HG03064 (cell line): ENCODE results near the gene CLDN22.
"Not testable (repeated sequence)": the region's sequence is repeated elsewhere in the genome, so short reads cannot be mapped to it uniquely, and the experiment has no call there.

Experiments used
- ATAC-seq: cut with Tn5 transposase; IDR thresholded peaks from one replicate; pipeline ENCODE4 v1.9.1; 2021; ENCODE audit warnings: low read depth; ENCODE audit not compliant: unreplicated experiment

The CLDN22 gene

DNA sequence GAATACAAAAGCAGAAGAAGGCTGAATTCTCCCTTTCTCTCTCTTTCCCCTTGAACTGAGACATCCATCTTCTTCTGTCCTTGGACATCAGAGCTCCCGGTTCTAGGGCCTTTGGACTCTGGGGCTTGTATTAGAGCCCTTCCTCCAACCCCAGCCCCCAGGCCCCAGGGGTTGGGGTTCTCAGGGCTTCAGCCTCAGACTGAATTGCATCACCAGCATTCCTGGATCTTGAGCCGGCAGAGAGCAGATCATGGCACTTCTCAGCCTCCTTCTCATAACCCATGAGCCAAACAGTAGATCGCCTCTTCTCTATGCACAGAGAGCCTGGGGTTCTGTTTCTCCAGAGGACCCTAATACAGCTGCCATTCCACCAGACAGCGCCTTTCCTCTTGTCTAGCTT is 27.5 kb upstream of the CLDN22 start:
- no peak for ATAC-seq

DNA sequence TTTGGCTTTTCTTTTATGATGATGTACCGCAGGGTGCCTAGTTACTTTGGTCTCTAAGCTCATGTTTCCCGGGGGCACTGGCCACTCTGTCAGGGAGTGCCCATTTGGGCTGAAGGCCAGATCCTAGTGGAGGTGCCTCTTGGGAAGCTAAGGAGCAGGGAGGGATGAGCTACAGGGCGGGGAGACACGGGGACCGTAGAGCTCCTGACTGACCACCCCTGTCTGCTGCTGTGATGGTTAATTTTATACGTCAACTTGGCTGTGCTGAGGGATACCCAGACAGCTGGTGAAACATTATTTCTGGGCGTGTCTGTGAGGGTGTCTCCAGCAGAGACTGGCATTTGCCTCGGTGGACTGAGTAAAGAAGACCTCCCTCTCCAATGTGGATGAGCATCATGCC is 27.1 kb upstream of the CLDN22 start:
- no peak for ATAC-seq

DNA sequence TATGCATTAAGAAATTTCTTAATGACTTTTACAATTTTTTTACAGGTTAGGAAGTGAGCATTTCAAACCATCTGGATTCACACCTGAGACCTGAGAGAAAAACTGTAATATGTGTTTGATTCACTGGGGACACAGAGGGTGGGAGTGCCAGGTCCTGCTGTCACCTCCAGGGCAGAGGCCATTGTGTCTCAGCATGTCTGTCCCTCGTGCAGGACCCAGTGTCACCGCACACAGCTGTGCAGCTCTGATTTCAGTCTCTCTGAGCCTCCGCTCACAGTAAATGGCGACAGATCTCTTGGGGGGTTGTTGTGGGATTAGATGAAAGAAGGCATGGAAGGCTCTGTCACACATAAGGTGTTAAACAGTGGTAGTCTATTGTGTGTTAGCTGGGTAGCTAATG is 25.2 kb upstream of the CLDN22 start:
- no peak for ATAC-seq

DNA sequence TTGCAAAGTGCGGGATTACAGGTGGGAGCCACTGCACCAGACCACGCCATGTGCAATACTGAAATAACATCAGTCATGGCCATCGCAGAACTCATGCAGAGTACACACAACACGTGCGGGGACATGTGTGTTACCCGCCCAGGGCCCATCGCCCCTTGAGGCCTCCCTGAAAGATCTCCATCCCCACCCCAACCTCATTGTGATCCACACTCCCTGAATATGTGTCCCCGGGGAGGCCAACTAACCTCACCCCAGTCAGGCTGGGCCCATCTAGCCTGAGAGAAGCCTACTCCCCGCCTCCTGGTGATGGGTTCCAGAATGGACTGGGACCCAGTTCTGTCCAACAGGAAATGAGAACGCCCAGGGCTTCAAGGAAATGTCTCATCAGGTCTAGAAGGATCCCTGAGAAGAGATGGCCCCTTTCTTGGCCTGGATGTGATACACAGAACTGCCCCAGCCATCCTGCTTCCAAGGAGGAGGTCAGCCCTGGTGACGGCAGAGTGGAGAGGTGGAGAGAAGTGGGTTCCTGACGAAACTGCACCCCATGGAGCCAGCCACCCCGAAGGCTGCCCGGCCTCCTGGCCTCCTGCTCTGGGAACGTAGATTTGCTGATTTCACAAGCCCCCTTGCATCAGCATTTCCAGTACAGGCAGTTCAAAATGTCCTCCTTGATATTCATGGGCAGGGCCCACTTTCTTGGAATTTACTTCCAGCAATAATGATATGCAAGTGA is 24.6 kb upstream of the CLDN22 start:
- ATAC-seq = no peak

DNA sequence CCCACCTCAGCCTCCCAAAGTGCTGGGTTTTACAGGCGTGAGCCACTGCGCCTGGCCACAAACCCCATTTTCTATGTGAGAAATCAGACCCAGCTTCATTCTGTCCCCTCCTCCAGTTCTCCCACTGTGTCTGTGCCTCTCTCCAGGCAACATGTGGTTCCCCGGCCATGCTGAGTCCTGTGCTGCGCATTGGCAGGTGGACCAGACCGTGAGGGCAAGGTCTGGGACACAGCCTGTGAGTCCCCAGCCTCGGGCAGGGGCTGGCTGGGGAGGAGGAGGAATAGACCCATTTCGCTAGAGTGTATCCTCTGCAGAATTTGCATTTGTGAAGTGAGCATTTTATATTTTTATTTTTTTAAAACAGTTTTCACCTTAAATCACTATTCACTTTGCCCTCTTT is 23.7 kb upstream of the CLDN22 start:
- ATAC-seq = no peak

DNA sequence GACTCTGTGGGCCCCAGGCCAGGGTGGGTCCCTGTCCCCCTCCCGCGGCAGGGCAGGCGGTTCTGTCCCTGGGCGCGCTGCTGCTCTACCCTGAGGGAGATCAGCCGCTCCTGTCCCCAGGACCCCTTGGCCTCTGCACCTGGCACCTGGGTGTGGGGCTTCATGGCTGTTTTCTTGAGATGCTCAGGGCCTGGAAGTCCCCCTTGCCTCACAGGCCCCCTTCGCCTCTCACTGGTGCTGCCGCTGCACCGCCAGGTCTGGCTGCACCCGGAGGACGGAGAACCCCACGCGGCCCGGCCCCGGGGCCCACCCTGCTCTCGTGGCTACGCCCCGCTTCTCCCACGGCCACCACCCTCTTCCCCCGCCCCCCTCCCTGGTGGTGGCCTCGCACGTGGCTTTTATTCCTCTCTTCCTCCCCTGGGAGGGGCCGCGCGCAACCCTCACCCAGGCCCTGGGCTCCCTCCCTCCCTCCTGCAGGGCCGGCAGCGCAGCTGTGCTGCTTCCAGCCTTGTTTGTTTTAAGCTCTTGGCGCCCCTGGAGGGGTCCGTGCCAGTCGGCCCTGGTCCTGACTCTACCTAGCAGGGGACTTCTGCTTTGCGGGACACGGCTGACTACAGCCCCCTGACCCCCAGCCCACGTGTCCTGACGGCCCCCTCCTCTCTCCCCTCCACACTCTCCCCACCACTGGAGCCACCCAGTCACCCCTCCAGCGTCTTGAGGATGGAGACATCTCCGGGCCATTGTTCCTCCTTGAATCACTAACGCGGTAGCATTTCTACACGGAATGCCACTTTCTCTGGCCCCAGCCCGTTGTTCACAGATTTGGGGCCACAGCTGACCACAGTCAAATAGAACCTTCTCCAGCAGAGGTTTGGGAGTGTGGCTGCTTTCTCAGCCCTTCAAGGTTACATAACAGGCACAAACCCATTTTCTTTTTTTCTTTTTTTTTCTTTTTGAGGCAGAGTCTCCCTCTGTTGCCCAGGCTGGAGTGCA is 22.8 kb upstream of the CLDN22 start:
- ATAC-seq = no peak

DNA sequence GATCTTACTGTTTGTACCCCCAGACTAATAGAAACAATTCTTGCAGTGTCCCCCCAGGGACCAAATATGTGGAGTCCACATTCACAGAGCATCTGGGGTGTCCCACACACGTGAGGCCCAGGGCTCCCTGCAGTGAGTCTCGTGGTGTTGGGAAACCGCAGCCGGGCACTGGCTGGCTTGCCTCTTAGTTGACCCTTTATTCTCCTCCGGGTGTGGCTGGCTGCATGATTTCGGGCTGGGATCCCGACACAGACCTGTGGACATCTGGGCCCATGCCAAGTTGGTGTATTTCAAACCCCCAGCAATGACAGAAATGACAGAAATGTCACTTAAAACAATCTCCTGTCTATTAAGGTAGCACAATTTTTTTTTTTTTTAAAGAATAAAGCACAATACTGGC is 17.8 kb upstream of the CLDN22 start:
- ATAC-seq = no peak

DNA sequence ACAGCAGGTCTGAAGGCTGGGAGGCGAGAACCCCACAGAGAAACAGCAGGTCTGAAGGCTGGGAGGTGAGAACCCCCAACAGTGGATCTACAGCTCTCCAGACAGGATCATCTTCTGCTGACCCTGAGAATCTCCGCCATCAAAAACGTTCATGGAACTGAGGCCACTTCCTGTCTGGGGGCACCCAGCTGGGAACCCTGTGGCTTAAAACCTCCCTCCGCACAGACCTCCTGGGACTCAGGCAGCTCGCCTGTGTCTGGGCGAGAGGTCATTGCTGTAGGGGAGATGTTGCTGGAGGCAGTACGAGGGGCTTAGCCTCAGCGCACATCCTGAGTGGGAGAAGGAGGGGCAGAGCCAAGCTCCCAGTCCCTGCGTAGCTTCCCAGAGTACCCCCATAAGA is 17.3 kb upstream of the CLDN22 start:
- no peak for ATAC-seq

DNA sequence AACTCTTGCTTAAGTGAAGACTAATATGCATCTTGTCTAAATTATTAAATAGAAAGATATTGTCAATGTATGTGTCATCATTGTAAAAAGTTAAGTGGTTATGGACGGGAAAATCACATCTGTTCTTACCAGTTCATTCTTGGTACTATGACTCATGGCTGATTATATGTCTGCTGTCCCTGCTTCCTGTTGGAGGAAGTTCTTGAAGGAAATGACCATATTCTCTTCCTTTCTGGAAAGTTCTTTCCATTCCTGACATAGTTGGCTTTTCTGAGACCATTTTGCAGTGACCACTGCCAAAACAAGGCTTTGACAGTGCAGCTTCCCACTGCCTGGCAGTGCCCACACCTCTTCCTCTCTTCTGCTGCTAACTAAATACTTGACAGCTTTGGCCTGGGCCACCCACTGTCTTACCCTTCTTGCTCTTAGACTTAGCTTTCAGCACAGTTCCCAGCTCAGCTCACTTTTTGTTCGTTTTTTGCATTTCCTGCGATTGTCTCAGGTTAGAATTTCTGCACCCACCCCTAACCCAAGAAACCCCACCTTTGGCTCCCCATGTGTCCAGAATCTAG is 15.4 kb upstream of the CLDN22 start:
- ATAC-seq = no peak

DNA sequence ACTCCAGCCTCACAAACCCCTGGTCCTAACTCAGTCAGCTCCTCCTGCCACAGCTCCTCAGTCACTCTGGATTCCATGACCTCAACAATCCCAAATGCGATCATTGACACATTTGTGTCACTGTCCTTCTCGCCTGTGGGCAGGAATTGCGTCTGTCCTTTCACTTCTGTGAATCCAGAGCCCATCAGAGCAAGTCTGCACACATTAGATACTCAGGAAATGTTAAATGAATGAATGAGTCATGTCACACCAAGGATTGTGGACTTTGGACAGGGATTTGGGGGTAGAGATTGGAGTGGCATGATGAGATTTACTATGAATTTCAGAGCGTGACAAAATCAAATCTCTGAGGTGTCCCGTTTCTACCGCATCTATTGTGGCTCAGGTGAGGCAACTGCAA is 13.9 kb upstream of the CLDN22 start:
- no peak for ATAC-seq

DNA sequence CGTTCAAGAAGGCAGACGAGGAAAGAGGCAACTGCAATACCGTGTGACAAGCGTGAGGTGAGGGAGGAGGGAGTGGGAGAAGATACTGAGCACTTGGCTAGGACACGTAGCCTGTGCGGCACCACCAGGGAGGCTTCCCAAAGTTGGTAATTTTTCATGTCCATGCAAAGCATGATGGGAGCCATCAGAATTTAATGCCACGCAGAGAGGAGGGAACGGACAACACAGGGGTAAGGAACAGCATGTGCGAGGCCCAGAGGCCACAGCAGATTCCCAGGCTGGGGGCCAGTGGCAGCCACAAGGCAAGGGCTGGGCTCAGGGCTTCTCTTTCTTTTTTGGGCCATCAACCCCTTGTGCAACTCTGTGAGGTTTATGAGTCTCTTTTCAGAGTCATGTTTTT is 13.1 kb upstream of the CLDN22 start:
- no peak for ATAC-seq

DNA sequence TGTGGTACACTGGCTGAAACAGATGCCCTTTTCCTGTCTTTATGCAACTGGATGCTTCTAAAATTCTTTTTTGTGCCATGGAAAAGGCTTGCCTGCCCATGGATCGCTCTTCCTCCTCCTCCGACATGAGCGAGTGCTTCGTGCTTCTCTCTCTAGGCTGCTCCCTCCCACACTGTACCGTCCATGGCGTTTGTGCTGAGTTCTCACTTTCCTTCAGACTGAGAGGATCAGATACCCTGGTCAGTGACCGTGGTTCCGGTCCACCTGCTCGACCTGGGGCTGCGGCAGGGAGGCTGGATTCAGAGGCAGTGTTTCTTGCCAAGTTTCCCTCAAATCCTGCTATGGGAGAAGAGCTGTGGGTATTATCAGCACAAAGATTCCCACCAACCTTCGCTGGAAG is 12.4 kb upstream of the CLDN22 start:
- no peak for ATAC-seq

DNA sequence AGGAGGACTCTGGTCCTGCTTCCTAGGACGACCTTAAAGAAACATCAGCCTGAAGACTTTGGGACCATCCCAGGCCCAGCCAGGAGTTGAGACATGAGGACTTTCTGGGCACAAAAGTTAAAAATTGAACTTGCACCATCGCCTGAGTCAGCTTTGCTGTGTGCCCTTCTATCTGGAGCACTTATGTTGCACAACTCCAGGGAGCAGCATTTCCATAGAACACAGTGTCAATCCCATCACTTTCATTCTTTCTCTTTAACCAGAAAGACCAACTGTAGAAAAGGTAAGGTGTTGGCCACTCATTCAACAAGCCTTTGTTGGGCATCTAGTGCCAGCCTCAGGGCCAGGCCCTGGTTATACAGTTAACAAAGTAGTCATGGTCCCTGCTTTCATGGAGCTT is 10.8 kb upstream of the CLDN22 start:
- no peak for ATAC-seq

DNA sequence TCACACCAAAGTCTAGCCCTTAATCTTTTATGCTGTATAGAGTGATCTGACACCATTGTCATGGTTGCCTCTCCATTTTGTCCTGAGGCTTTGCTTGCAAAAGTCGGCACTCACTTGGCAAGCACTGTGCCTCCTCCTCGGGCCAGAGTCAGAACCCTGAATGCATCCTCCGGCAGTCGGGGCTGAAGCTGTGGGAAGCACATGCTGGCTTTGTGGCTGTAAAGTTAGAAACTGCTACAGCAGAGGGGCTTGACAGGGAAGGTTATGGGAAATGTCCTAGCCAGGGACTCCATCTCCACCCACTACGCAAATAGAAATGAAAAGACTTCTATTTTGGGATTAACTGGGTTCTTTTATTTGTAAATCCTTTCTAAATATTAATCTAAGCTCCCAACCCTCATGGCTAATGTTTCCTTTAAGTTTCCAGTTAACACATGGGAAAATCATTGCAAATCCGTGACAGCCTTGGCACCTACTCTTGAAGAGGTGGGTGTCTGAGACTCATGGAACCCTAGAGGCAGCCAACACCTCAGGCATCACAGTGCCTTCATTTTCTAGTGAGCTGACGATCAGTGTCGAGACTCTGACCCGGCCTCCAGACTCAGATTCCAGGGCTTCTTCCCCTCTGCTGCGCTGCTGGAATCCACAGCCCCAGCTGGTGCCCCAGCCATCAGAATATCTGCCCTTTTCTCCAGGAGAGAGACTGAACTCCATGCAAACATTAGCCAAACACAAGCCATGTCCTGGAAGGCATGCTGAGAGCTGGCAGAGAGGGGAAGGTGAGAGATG is 10.1 kb upstream of the CLDN22 start:
- ATAC-seq = no peak

DNA sequence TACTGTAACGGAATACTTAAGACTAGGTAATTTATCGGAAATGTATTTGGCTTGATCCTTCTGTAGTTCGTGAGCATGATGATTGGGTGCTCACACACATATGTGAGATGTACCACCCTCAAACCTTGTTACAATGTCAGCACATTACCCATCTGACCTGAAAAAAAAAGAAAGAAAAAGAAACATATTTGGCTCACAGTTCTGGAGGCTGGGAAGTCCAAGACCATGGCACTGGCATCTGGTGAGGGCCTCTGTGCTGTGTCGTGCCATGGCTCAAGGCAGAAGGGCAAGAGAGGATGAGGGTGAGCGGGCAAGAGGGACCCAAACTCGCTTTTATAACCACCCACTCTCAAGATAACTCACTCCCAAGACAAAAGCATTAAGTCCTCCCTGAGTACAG is 9.2 kb upstream of the CLDN22 start:
- ATAC-seq = no peak

DNA sequence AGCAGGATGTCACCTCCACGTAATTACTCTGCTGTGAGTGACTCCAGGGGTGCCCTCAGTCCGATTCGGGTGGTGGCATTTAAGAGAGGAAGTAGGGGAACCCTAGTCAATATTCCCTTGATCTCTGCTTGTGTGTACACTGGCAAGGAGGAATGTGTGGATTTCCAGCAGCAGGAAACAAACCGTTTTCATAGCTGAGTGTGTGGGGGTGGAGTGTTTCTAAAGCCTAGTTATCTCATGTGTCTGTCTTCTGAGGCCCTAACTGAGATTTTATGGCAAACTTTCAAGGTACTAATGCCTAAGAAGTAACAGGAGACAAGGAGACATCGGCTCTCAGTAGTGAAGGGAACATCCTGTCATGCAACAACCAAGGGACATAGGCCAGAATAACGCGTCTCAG is 8.8 kb upstream of the CLDN22 start:
- ATAC-seq = no peak

DNA sequence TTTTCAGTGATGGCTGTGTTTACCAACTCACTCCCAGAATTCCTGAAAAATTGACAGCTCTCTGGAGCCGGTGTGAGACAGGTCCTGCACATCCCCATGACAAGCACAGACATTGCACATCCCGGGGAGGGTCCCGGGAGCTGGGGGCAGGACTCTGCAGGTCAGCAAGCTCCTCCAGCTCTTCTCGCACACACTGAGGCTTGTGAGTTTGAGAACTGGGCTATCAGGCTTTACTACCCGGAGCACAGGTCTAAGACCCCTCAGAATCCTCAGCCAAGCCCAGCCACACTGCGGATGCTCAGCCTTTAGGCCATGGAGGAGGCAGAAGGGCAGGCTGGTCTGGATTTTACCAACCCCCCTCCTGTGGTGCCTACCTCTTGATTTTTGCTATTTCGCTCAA is 7.8 kb upstream of the CLDN22 start:
- no peak for ATAC-seq

DNA sequence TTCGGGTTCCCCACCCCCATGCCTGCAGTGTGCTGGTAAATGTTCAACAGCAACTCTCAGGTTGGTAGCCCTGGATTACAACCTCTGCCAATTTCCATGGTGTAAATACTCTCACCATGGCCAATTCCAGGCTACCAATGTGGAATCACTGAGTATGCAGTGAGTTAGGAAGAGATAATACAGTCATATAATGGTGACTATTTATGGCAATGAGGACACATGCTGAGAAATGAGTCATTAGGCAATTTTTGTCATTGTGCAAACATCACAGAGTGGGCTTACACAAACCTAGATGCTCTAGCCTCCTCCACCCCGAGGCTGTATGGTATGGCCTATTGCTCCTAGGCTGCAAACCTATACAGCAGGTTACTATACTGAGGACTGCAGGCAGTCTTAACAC is 6.8 kb upstream of the CLDN22 start:
- no peak for ATAC-seq

DNA sequence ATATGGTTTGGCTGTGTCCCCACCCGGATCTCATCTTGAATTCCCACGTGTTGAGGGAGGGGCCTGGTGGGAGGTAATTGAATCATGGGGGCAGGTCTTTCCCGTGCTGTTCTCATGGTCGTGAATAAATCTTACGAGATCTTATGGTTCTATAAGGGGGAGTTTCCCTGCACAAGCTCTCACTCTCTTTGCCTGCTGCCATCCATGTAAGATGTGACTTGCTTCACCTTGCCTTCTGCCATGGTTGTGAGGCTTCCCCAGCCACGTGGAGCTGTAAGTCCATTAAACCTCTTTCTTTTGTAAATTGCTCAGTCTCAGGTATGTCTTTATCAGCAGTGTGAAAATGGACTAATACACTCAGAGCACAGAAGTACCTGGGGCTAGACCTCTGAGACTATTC is 6.3 kb upstream of the CLDN22 start:
- not testable (repeated sequence) for ATAC-seq

DNA sequence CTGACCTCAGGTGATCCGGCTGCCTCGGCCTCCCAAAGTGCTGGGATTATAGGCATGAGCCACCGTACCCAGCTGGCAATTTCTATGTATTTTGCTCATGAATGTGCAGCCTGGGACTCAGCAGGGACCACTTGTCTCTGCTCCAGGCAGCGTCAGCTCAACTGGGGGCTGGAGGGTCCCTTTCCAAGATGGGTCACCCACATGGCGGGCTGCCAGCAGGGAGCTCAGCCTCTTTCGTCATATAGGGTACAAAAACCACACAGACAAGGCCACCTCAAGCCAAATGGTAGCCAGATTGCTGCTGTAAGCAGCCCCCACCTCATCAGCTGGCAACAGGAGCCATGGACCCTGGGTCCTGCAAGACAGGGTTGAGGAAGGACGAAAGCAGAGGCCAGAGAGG is 4.5 kb upstream of the CLDN22 start:
- ATAC-seq = no peak

DNA sequence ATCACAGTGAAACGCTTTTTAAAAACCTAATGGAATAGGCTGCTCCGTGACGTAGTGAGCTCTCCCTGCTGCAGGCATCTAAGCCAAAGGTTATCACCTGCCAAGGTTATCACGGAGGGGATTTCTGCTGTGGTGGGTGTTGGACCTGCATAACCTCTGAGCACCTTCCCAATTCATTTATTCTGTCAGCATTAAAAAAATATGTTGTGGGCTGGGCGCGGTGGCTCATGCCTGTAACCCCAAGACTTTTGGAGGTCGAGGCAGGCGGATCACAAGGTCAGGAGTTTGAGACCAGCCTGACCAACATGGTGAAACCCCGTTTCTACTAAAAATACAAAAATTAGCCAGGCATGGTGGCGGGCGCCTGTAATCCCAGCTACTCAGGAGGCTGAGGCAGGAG is 4.0 kb upstream of the CLDN22 start:
- ATAC-seq = not testable (repeated sequence)
